ENCODE results near the gene PTPN22. TPM values are rescaled to one million over a fixed set of nuclear protein-coding genes. Genes with fewer than 3 reads are reported as not detected.
"Not testable (repeated sequence)": the region's sequence is repeated elsewhere in the genome, so short reads cannot be mapped to it uniquely, and the experiment has no call there.

The PTPN22 gene
- total RNA-seq, 2 experiments from 2014 or later, result 27.5 to 53.5 TPM

DNA sequence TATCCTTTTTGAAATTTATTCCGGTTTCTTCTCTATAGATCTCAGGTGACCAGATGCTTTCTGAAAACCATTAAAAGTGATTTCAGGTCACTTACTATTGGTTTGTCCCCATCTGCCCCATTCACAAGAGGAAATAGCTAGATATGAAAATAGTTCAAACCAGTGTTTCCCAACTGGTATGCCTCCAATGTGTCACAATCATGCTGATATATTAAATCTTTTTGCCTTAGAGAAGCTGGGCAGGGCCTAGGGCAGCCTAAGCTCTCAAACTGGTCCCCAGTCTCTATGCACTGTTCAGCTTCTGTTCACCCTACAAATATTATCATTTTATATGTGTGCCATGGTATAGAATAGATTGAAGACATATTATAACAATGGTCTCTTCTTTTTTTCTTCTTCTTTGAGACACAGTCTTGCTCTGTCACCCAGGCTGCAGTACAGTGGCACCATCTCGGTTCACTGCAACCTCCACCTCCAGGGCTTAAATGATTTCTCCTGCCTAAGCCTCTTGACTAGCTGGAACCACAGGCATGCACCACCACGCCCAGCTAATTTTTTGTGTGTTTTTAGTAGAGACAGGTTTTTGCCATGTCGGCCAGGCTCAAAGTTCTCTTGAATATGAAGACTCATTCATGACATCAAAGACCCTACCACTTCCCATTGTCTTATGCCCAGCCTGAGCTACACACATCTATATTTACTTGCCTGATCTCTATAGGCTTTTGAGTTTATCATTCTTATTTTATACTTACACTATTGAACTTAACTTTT, 15.7 kb downstream of the PTPN22 start:
- Histone ChIP-seq H3K4me1 (ENCODE audit: insufficient read depth, low read length, poor library complexity, severe bottlenecking) (peaks cover 45% of the 10 kb centered on the region), H2AFZ (ENCODE audit: low read length) (no peak overlapping the region), H3K79me2 (ENCODE audit: insufficient read depth, low read depth, low read length) (peaks cover 29% of the 10 kb centered on the region; the same call in 1 of the 2 replicates), H3K36me3 (ENCODE audit: insufficient read depth, low read length) (peaks cover 69% of the 10 kb centered on the region), H3K4me3 (ENCODE audit: low read depth, low read length, poor library complexity, severe bottlenecking) (no peak overlapping the region), H3K9me2 (ENCODE audit: insufficient read depth, low read length) (no peaks in the 10 kb centered on the region), H3K27ac (ENCODE audit: low read depth, low read length, poor library complexity, severe bottlenecking) (no peak overlapping the region), H4K20me1 (ENCODE audit: insufficient read depth, low read length) (no peaks in the 10 kb centered on the region), H3K4me2 (ENCODE audit: low read length) (no peak overlapping the region), H3K9me3 (ENCODE audit: low read length) (no peaks in the 10 kb centered on the region)
- no peak for TF ChIP-seq EZH2phosphoT487 (IDR thresholded peaks at IDR 0.05; ENCODE audit: borderline replicate concordance, low read depth, low read length)
- TF ChIP-seq, protein P1, sequence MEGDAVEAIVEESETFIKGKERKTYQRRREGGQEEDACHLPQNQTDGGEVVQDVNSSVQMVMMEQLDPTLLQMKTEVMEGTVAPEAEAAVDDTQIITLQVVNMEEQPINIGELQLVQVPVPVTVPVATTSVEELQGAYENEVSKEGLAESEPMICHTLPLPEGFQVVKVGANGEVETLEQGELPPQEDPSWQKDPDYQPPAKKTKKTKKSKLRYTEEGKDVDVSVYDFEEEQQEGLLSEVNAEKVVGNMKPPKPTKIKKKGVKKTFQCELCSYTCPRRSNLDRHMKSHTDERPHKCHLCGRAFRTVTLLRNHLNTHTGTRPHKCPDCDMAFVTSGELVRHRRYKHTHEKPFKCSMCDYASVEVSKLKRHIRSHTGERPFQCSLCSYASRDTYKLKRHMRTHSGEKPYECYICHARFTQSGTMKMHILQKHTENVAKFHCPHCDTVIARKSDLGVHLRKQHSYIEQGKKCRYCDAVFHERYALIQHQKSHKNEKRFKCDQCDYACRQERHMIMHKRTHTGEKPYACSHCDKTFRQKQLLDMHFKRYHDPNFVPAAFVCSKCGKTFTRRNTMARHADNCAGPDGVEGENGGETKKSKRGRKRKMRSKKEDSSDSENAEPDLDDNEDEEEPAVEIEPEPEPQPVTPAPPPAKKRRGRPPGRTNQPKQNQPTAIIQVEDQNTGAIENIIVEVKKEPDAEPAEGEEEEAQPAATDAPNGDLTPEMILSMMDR (conservative IDR thresholded peaks at IDR 0.05; ENCODE audit: low read length), result no peak
- ChIA-PET CTCF (ENCODE audit: unreplicated experiment) (no interaction called here), POLR2A (interaction anchor here (1.2 to 1.7 kb wide), 3 partner anchors 14 to 91 kb away, joined by 3 to 7 read pairs (median 4); no protein-coding TSS in a partner anchor)
- intact Hi-C loops (cut with micrococcal nuclease; ENCODE audit: unreplicated experiment), result no loop called here
- TSS peak; percentile 36 for BruUV-seq (replicated peaks)
- DNase-seq (ENCODE audit: low spot score), result no peak

DNA sequence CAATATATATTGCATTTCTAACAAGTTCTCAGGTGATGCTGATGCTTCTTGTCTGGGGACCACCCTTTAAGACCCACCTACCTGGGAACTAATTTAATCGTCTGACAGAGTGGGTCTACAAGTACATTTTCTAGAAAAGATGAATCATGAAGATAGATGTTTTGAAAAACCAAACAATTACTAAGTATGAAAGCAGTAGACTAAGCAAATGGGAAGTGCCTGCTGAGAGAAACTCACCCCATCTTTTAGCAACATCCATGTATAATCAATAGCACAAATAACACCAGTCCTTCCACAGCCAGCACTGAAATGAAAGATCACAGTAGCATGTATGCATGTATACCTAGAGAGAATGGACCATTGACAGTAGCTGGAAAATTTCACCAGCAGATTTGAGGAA, 17.3 kb downstream of the PTPN22 start:
- Histone ChIP-seq H4K20me1 (ENCODE audit: insufficient read depth, low read length) (no peaks in the 10 kb centered on the region), H3K79me2 (ENCODE audit: insufficient read depth, low read depth, low read length) (peaks cover 20% of the 10 kb centered on the region; the same call in 1 of the 2 replicates), H3K4me3 (ENCODE audit: low read depth, low read length, poor library complexity, severe bottlenecking) (no peak overlapping the region), H3K4me2 (ENCODE audit: low read length) (no peak overlapping the region), H3K9me2 (ENCODE audit: insufficient read depth, low read length) (no peaks in the 10 kb centered on the region), H2AFZ (ENCODE audit: low read length) (no peak overlapping the region), H3K36me3 (ENCODE audit: insufficient read depth, low read length) (peaks cover 83% of the 10 kb centered on the region), H3K9me3 (ENCODE audit: low read length) (no peaks in the 10 kb centered on the region), H3K27ac (ENCODE audit: low read depth, low read length, poor library complexity, severe bottlenecking) (no peak overlapping the region), H3K4me1 (ENCODE audit: insufficient read depth, low read length, poor library complexity, severe bottlenecking) (peaks cover 29% of the 10 kb centered on the region)
- intact Hi-C loops (cut with micrococcal nuclease; ENCODE audit: unreplicated experiment), result no loop called here
- no peak for DNase-seq (ENCODE audit: low spot score)
- ChIA-PET POLR2A (no interaction called here), CTCF (ENCODE audit: unreplicated experiment) (no interaction called here)
- no peak for TF ChIP-seq EZH2phosphoT487 (IDR thresholded peaks at IDR 0.05; ENCODE audit: borderline replicate concordance, low read depth, low read length)
- TF ChIP-seq, protein P1 (conservative IDR thresholded peaks at IDR 0.05; ENCODE audit: low read length), result no peak
- no TSS peak for BruUV-seq (replicated peaks)

DNA sequence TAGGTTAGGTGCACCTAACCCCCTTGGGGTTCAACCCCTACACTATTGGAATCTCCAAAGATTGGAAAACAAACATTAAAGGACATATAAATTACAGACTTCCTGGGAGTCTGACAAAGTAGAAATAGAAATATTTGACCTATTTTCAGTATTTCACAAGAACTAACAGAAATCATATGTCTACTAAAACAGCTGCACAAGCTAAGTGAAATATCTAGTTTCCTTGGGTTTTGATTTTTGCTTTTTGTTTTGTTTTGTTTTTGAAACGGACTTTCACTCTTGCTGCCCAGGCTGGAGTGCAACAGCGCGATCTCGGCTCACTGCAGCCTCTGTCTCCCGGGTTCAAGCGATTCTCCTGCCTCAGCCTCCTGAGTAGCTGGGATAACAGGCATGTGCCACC, 18.8 kb downstream of the PTPN22 start:
- H4K20me1 ChIP-seq (ENCODE audit: insufficient read depth, low read length); H2AFZ ChIP-seq (ENCODE audit: low read length); H3K4me2 ChIP-seq (ENCODE audit: low read length); POLR2A ChIA-PET; H3K4me3 ChIP-seq (ENCODE audit: low read depth, low read length, poor library complexity, severe bottlenecking); DNase-seq (ENCODE audit: low spot score); CTCF ChIA-PET (ENCODE audit: unreplicated experiment); BruUV-seq (replicated peaks); H3K9me2 ChIP-seq (ENCODE audit: insufficient read depth, low read length); intact Hi-C loops (cut with micrococcal nuclease; ENCODE audit: unreplicated experiment); H3K9me3 ChIP-seq (ENCODE audit: low read length); H3K27ac ChIP-seq (ENCODE audit: low read depth, low read length, poor library complexity, severe bottlenecking): not testable (repeated sequence)
- H3K36me3 ChIP-seq (ENCODE audit: insufficient read depth, low read length), result peaks cover 91% of the 10 kb centered on the region
- H3K4me1 ChIP-seq (ENCODE audit: insufficient read depth, low read length, poor library complexity, severe bottlenecking), result peaks cover 14% of the 10 kb centered on the region
- H3K79me2 ChIP-seq (ENCODE audit: insufficient read depth, low read depth, low read length), result peaks cover 13% of the 10 kb centered on the region; the same call in 1 of the 2 replicates
